PC-9 (cell line): ENCODE measurements around the gene CASQ2. TPM values are rescaled to one million over a fixed set of nuclear protein-coding genes. Genes with fewer than 3 reads are reported as not detected.

Source experiments
- BruUV-seq: library from RNA; stranded (reverse); fragments of 400-500 nt; replicated peaks from 2 replicates; lab custom pipeline; 2021; lab: Mats Ljungman, UMichigan
- CTCF ChIA-PET: fragments of 300-600 bp; sonication (Branson Sonifier 250); formaldehyde crosslinking; loops from one replicate; lab custom pipeline; 2022; ENCODE audit warnings: antibody characterized with exemption; lab: Charles Lee
- POLR2A ChIA-PET: fragments of 300-600 bp; sonication (Branson Sonifier 250); formaldehyde crosslinking; loops from one replicate; lab custom pipeline; 2022; ENCODE audit warnings: antibody characterized with exemption; ENCODE audit not compliant: unreplicated experiment; lab: Charles Lee
- DNase-seq, 2 experiments: peaks; one replicate each; pipeline versions ENCODE4 v3.0.0 to v3.0.0-alpha.2; 2015 to 2022; ENCODE audit warnings: mixed read lengths in 1 of 2
- H2AFZ ChIP-seq: fragments of 200-600 bp; sonication (generic); 2 replicates; pipeline ENCODE4 v1.8.1; 2017; ENCODE audit warnings: antibody characterized with exemption
- H3F3A ChIP-seq: fragments of 200-600 bp; sonication (generic); 2 replicates; pipeline ENCODE4 v1.8.1; 2017; ENCODE audit warnings: antibody characterized with exemption, mild to moderate bottlenecking, low read depth; ENCODE audit not compliant: insufficient read depth
- H3K27ac ChIP-seq: fragments of 200-600 bp; sonication (generic); 2 replicates; pipeline ENCODE4 v1.6.1; 2016; ENCODE audit warnings: mixed run types
- H3K27me3 ChIP-seq: fragments of 200-600 bp; sonication (generic); 2 replicates; pipeline ENCODE4 v1.6.1; 2016; ENCODE audit warnings: low read depth, mixed run types; ENCODE audit not compliant: insufficient read depth
- H3K36me3 ChIP-seq: fragments of 200-600 bp; sonication (generic); 2 replicates; pipeline ENCODE4 v1.6.1; 2016; ENCODE audit warnings: low read depth, mixed run types
- H3K4me1 ChIP-seq: fragments of 200-600 bp; sonication (generic); replicated peaks from 2 replicates; pipeline ENCODE4 v1.6.1; 2016; ENCODE audit warnings: mixed run types; ENCODE audit not compliant: insufficient read depth
- H3K4me2 ChIP-seq: fragments of 200-600 bp; sonication (generic); 2 replicates; pipeline ENCODE4 v1.6.1; 2017; ENCODE audit warnings: mixed run types
- H3K4me3 ChIP-seq: fragments of 200-600 bp; sonication (generic); 2 replicates; pipeline ENCODE4 v1.6.1; 2016; ENCODE audit warnings: mixed run types
- H3K79me2 ChIP-seq: fragments of 200-600 bp; sonication (generic); 2 replicates; pipeline ENCODE4 v1.6.1; 2017; ENCODE audit warnings: low read depth, mixed run types
- H3K9me2 ChIP-seq: fragments of 200-600 bp; sonication (generic); 2 replicates; pipeline ENCODE4 v1.8.1; 2017; ENCODE audit warnings: mild to moderate bottlenecking; ENCODE audit not compliant: insufficient read depth
- H3K9me3 ChIP-seq: fragments of 200-600 bp; sonication (generic); 2 replicates; pipeline ENCODE4 v1.8.1; 2016; ENCODE audit warnings: low read depth; ENCODE audit not compliant: insufficient read depth
- H4K20me1 ChIP-seq: fragments of 200-600 bp; sonication (generic); 2 replicates; pipeline ENCODE4 v1.8.1; 2017; ENCODE audit not compliant: insufficient read depth
- EZH2 ChIP-seq: fragments of 200-600 bp; sonication (generic); IDR thresholded peaks from 2 replicates; pipeline ENCODE4 v1.8.0; 2017; ENCODE audit warnings: antibody characterized with exemption, low read depth
- intact Hi-C: fragments of 100-400 bp; cut with micrococcal nuclease; formaldehyde crosslinking; loops from one replicate; pipeline ENCODE4 v1.10.0; 2022; ENCODE audit not compliant: unreplicated experiment
- total RNA-seq: library from RNA; stranded (reverse); gene quantifications from 2 replicates; pipeline ENCODE4 v1.2.3, GENCODE V29; 2021
- TF ChIP-seq, protein P1 (sequence below): fragments of 200-600 bp; sonication (generic); conservative IDR thresholded peaks from 2 replicates; pipeline ENCODE4 v1.6.1; 2017; ENCODE audit warnings: mixed run types, antibody characterized with exemption, mild to moderate bottlenecking, moderate library complexity

Gene CASQ2
- total RNA-seq, 1 experiment from 2014 or later = not detected

GRCh38 chr1:115672224-115673009 lies 96.1 kb downstream of the CASQ2 start:
- intact Hi-C loops = no loop called here
- H3K36me3 ChIP-seq = peaks cover 40% of the 10 kb centered on the region
- H3K4me1 ChIP-seq = peaks cover 77% of the 10 kb centered on the region
- H3K27ac ChIP-seq = peak overlapping the region; percentile 89
- BruUV-seq = no TSS peak
- peaks cover 75% of the 10 kb centered on the region for H3K79me2 ChIP-seq
- 0 out of 2 replicates have a peak, but pooled peaks cover 9% of the 10 kb centered on the region for H3K9me3 ChIP-seq
- no peak for TF ChIP-seq EZH2
- TF ChIP-seq, protein P1, sequence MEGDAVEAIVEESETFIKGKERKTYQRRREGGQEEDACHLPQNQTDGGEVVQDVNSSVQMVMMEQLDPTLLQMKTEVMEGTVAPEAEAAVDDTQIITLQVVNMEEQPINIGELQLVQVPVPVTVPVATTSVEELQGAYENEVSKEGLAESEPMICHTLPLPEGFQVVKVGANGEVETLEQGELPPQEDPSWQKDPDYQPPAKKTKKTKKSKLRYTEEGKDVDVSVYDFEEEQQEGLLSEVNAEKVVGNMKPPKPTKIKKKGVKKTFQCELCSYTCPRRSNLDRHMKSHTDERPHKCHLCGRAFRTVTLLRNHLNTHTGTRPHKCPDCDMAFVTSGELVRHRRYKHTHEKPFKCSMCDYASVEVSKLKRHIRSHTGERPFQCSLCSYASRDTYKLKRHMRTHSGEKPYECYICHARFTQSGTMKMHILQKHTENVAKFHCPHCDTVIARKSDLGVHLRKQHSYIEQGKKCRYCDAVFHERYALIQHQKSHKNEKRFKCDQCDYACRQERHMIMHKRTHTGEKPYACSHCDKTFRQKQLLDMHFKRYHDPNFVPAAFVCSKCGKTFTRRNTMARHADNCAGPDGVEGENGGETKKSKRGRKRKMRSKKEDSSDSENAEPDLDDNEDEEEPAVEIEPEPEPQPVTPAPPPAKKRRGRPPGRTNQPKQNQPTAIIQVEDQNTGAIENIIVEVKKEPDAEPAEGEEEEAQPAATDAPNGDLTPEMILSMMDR = no peak
- peak overlapping the region; percentile 68 for H3K4me2 ChIP-seq
- no peak overlapping the region; the same call in 1 of the 2 replicates for H2AFZ ChIP-seq
- H3F3A ChIP-seq = peaks cover 44% of the 10 kb centered on the region
- no peaks in the 10 kb centered on the region for H3K9me2 ChIP-seq
- no peak for DNase-seq
- CTCF ChIA-PET = interaction anchor here (1.6 kb wide), 1 partner anchor 33 kb away, joined by 3 read pairs; no protein-coding TSS in a partner anchor
- no peaks in the 10 kb centered on the region for H3K27me3 ChIP-seq
- H4K20me1 ChIP-seq = no peaks in the 10 kb centered on the region
- H3K4me3 ChIP-seq = no peak overlapping the region
- POLR2A ChIA-PET = no interaction called here

DNA sequence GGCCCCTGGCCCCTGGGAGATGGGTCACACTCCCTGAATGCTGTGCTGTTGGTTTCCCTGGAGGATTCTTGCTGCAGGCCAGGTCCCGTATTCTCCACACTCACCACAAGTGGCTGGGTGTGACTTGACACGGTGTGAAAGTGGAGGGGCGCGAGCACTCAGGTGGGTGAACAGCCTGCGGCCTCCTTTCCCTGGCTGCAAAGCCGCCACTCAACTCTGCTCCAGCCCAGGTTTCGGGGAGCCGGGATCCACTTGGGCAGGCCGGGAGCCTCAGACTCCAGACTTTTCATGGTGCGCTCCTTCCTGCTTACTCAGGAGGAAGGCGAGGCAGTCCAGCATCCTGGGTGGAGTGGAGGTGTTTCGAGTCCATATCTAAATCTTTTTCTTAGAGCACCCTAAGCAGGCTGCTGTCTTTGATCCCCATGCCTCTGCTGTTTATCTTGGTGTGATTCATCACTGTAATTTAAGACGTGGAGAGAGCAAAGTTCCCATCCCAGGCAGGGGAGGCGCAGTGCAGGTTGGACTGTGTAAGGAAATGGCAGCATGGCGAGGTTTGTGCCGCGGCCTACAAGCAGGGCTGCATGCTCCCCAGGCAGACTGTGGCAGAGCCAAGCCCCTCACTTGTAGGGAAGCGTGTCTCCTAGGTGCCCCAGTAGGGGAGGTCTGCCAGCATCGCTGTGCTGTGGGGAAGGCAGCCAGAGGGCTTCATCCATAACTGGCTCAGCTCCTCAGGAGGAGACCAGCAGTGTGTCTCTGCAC lies 97.2 kb downstream of the CASQ2 start:
- BruUV-seq = TSS peak; percentile 55
- H3K9me2 ChIP-seq = no peaks in the 10 kb centered on the region
- TF ChIP-seq EZH2 = no peak
- TF ChIP-seq, protein P1 = no peak; the same call in 1 of the 2 replicates
- H3K4me1 ChIP-seq = peaks cover 70% of the 10 kb centered on the region
- intact Hi-C loops = loop anchor here (2.0 kb wide), 2 partner anchors 29 to 43 kb away; no protein-coding TSS in a partner anchor
- ChIA-PET POLR2A (interaction anchor here (0.5 to 0.6 kb wide), 2 partner anchors 30 to 84 kb away, joined by 4 read pairs; partner anchors contain the start of gene VANGL1), CTCF (no interaction called here)
- H4K20me1 ChIP-seq = no peaks in the 10 kb centered on the region
- peak; percentile 76 to 97 for DNase-seq
- peak overlapping the region; percentile 36 for H2AFZ ChIP-seq
- H3K27me3 ChIP-seq = no peaks in the 10 kb centered on the region
- H3K79me2 ChIP-seq = peaks cover 75% of the 10 kb centered on the region
- 0 out of 2 replicates have a peak, but pooled peaks cover 9% of the 10 kb centered on the region for H3K9me3 ChIP-seq
- H3F3A ChIP-seq = peaks cover 44% of the 10 kb centered on the region
- H3K4me3 ChIP-seq = peak overlapping the region; percentile 5; the same call in 1 of the 2 replicates
- peaks cover 49% of the 10 kb centered on the region for H3K36me3 ChIP-seq
- peak overlapping the region; percentile 89 for H3K27ac ChIP-seq
- peak overlapping the region; percentile 68 for H3K4me2 ChIP-seq
